ENCODE results near the gene GABBR2.

The GABBR2 gene

GRCh38 chr9:98342820-98343210, 365.9 kb downstream of the GABBR2 start:
- DNase-seq (ENCODE audit: low spot score) = no peak

GRCh38 chr9:98342098-98342819, 366.5 kb downstream of the GABBR2 start:
- no peak for DNase-seq (ENCODE audit: low spot score)

- no peak for DNase-seq (ENCODE audit: low spot score)
Measured at GRCh38 chr9:98341157-98342097, 367.3 kb downstream of the GABBR2 start.

GRCh38 chr9:98339987-98340800, 368.5 kb downstream of the GABBR2 start:
- DNase-seq (ENCODE audit: low spot score) = no peak

- DNase-seq (ENCODE audit: low spot score) = no peak
Measured at GRCh38 chr9:98335661-98336060, 373.1 kb downstream of the GABBR2 start.

GRCh38 chr9:98334796-98335195, 373.9 kb downstream of the GABBR2 start:
- no peak for DNase-seq (ENCODE audit: low spot score)

- no peak for DNase-seq (ENCODE audit: low spot score)
Measured at GRCh38 chr9:98333703-98334582, 374.8 kb downstream of the GABBR2 start.

GRCh38 chr9:98332405-98332831, 376.3 kb downstream of the GABBR2 start:
- DNase-seq (ENCODE audit: low spot score) = no peak

- DNase-seq (ENCODE audit: low spot score) = no peak
Measured at GRCh38 chr9:98331536-98332259, 377.0 kb downstream of the GABBR2 start.

GRCh38 chr9:98330831-98331230, 377.9 kb downstream of the GABBR2 start:
- DNase-seq (ENCODE audit: low spot score) = no peak

- no peak for DNase-seq (ENCODE audit: low spot score)
Measured at GRCh38 chr9:98329904-98330303, 378.8 kb downstream of the GABBR2 start.

GRCh38 chr9:98329281-98329680, 379.5 kb downstream of the GABBR2 start:
- no peak for DNase-seq (ENCODE audit: low spot score)

- DNase-seq (ENCODE audit: low spot score) = no peak
Measured at GRCh38 chr9:98328770-98329169, 380.0 kb downstream of the GABBR2 start.

- no peak for DNase-seq (ENCODE audit: low spot score)
Measured at GRCh38 chr9:98328141-98328540, 380.6 kb downstream of the GABBR2 start.

GRCh38 chr9:98327249-98327561, 381.5 kb downstream of the GABBR2 start:
- DNase-seq (ENCODE audit: low spot score) = no peak

- peak; percentile 74 for DNase-seq (ENCODE audit: low spot score)
Measured at GRCh38 chr9:98326459-98327248, 382.1 kb downstream of the GABBR2 start.

GRCh38 chr9:98324801-98325200, 383.9 kb downstream of the GABBR2 start:
- DNase-seq (ENCODE audit: low spot score) = no peak

- DNase-seq (ENCODE audit: low spot score) = no peak
Measured at GRCh38 chr9:98323831-98324135, 385.0 kb downstream of the GABBR2 start.

- DNase-seq (ENCODE audit: low spot score) = no peak
Measured at GRCh38 chr9:98323051-98323830, 385.5 kb downstream of the GABBR2 start.
